Tibial nerve (tissue), 4 donors: ENCODE data around the gene GNL1. TPM values are rescaled to one million over a fixed set of nuclear protein-coding genes. Genes with fewer than 3 reads are reported as not detected.

Source experiments
- DNase-seq, 2 donors: peaks; one replicate each; pipeline ENCODE4 v3.0.0-alpha.2; 2019; ENCODE audit warnings: low spot score in 2 of 2
- H3K27ac ChIP-seq, 4 donors: fragments of 200-600 bp; sonication (generic) in 3 of 4; one replicate each; pipeline ENCODE4 v1.5.1; 2017 to 2019; ENCODE audit warnings: mild to moderate bottlenecking in 1 of 4
- H3K27me3 ChIP-seq, 2 donors: fragments of 200-600 bp; sonication (generic) in 1 of 2; one replicate each; pipeline versions ENCODE4 v1.5.1 to v1.6.0; 2017 to 2019
- H3K36me3 ChIP-seq, 3 donors: fragments of 200-600 bp; sonication (generic); one replicate each; pipeline ENCODE4 v1.5.1; 2018 to 2019
- H3K4me1 ChIP-seq, 4 donors: fragments of 200-600 bp; sonication (generic) in 3 of 4; one replicate each; pipeline ENCODE4 v1.5.1; 2017 to 2019
- H3K4me3 ChIP-seq, 4 donors: fragments of 200-600 bp; sonication (generic) in 3 of 4; one replicate each; pipeline ENCODE4 v1.5.1; 2017 to 2019; ENCODE audit warnings: mild to moderate bottlenecking in 1 of 4, moderate library complexity in 1 of 4
- H3K9me3 ChIP-seq, 4 donors: fragments of 200-600 bp; sonication (generic) in 3 of 4; one replicate each; pipeline ENCODE4 v1.5.1; 2017 to 2019
- EP300 ChIP-seq, 2 donors: sonication (generic); formaldehyde crosslinking; IDR thresholded peaks; one replicate each; pipeline ENCODE4 v1.6.1; 2017; ENCODE audit warnings: antibody characterized with exemption in 2 of 2, mild to moderate bottlenecking in 1 of 2
- POLR2A ChIP-seq, 2 donors: fragments of 450-650 bp; IDR thresholded peaks; one replicate each; pipeline ENCODE4 v1.6.1; 2017; ENCODE audit warnings: antibody characterized with exemption in 2 of 2, mild to moderate bottlenecking in 2 of 2, moderate library complexity in 2 of 2
- WGBS, 2 donors: methylation state at CpG; one replicate each; pipeline ENCODE4 v1.1.5; 2018; 5-methylcytosine and 5-hydroxymethylcytosine counted together
- total RNA-seq, 4 donors: library from RNA; depleted of rRNA; stranded (reverse); fragments of >200 nt; gene quantifications; one replicate each; pipeline ENCODE4 v1.1.0, GENCODE V29; 2016
- TF ChIP-seq, protein P1 (sequence below), 5 experiments: fragments of 200-600 bp in 3 of 5; fragments of 450-650 bp in 2 of 5; sonication (generic) in 3 of 5; IDR thresholded peaks; one replicate each; pipeline ENCODE4 v1.5.1; 2016 to 2019; ENCODE audit warnings: antibody characterized with exemption in 5 of 5, mild to moderate bottlenecking in 3 of 5, moderate library complexity in 2 of 5

Gene GNL1
- total RNA-seq, 4 donors from 2014 or later = 38.1 to 45.2 (median 44.3) TPM

DNA sequence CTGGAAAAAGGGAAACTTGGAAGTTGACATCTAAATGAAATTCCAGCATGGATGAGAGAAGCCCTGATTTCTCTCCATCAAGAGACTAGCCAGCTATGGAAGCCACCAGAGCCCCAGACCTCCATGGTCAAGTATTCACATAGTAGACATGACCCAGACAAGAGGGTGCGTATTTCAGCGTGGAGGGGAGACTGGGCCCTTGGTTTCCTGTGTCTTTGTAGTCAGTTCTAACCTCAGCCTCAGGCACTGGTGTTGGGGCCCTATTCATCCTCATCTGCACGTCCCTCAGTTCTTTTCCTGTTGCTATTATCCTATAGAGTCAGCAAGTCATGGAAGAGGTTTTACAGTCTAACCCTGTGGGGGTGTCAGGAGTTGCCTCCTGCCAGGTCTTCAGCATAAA, 12.5 kb downstream of the GNL1 start:
- Histone ChIP-seq H3K27ac (no peak overlapping the region), H3K4me1 (peaks cover 0 to 21% (median 0%) of the 10 kb centered on the region in 4 donors), H3K36me3 (peaks cover 0 to 36% (median 0%) of the 10 kb centered on the region in 3 donors), H3K4me3 (no peak overlapping the region), H3K9me3 (no peaks in the 10 kb centered on the region), H3K27me3 (no peaks in the 10 kb centered on the region)
- no peak for DNase-seq
- TF ChIP-seq POLR2A (IDR thresholded peaks at IDR 0.05) (no peak), EP300 (IDR thresholded peaks at IDR 0.05) (no peak)
- TF ChIP-seq, protein P1, sequence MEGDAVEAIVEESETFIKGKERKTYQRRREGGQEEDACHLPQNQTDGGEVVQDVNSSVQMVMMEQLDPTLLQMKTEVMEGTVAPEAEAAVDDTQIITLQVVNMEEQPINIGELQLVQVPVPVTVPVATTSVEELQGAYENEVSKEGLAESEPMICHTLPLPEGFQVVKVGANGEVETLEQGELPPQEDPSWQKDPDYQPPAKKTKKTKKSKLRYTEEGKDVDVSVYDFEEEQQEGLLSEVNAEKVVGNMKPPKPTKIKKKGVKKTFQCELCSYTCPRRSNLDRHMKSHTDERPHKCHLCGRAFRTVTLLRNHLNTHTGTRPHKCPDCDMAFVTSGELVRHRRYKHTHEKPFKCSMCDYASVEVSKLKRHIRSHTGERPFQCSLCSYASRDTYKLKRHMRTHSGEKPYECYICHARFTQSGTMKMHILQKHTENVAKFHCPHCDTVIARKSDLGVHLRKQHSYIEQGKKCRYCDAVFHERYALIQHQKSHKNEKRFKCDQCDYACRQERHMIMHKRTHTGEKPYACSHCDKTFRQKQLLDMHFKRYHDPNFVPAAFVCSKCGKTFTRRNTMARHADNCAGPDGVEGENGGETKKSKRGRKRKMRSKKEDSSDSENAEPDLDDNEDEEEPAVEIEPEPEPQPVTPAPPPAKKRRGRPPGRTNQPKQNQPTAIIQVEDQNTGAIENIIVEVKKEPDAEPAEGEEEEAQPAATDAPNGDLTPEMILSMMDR (IDR thresholded peaks at IDR 0.05) = no peak
- 77 to 87% methylated on average over 3 of the region's 3 CpGs for WGBS, 2 donors

DNA sequence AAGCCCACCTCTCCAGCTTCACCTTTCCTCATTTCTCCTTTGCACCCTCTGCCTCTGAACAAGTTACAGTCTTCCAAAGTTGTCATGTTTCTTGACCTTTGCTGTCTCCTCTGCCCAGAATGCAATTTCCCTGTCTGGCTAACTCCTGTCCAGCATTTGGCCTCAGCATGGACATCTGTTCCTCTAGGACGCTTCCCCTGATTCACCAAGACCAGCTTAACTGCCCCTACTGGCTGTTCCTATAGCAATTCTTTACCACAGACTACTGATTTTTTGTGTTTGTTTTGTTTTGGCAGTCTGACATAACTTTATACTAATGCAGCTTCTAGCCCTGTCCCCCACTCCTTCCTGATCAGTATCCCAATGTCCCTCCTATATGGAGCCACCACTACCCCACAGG, 13.4 kb downstream of the GNL1 start:
- DNase-seq = no peak
- H3K4me3 ChIP-seq = no peak overlapping the region
- 67 to 75% methylated on average over 1 of the region's 1 CpG for WGBS, 2 donors
- H3K27ac ChIP-seq = peak overlapping the region in 2 of 4 donors; percentile 11 to 32
- no peaks in the 10 kb centered on the region for H3K9me3 ChIP-seq
- H3K36me3 ChIP-seq = peaks cover 0 to 27% (median 0%) of the 10 kb centered on the region in 3 donors
- no peaks in the 10 kb centered on the region for H3K27me3 ChIP-seq
- no peak for TF ChIP-seq POLR2A (IDR thresholded peaks at IDR 0.05)
- no peak for TF ChIP-seq EP300 (IDR thresholded peaks at IDR 0.05)
- TF ChIP-seq, protein P1 (IDR thresholded peaks at IDR 0.05) = no peak
- peaks cover 0 to 21% (median 0%) of the 10 kb centered on the region in 4 donors for H3K4me1 ChIP-seq

DNA sequence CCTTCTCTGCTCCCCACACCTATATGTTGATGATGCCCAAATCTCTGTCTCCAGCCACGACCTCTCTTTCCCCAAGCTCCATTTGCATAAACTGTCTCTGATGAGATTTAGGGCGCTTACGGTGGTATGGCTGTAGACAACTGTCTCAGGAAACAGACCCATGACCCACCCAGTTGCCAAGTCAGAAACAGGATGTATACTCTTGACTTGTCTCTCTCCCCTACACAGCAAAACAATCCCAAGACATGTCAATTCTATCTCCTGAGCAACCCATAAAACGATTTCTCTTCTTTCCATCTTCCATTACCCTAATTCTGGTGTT, 13.9 kb downstream of the GNL1 start:
- no peak for DNase-seq
- H3K4me3 ChIP-seq = no peak overlapping the region
- H3K27me3 ChIP-seq = no peaks in the 10 kb centered on the region
- peaks cover 0 to 21% (median 0%) of the 10 kb centered on the region in 4 donors for H3K4me1 ChIP-seq
- H3K9me3 ChIP-seq = no peaks in the 10 kb centered on the region
- 25 to 31% methylated on average over 4 of the region's 4 CpGs for WGBS, 2 donors
- H3K27ac ChIP-seq = peak overlapping the region in 2 of 4 donors; percentile 11 to 36
- TF ChIP-seq, protein P1 (IDR thresholded peaks at IDR 0.05) = no peak
- TF ChIP-seq POLR2A (IDR thresholded peaks at IDR 0.05) = no peak
- no peak for TF ChIP-seq EP300 (IDR thresholded peaks at IDR 0.05)
- peaks cover 0 to 21% (median 0%) of the 10 kb centered on the region in 3 donors for H3K36me3 ChIP-seq

DNA sequence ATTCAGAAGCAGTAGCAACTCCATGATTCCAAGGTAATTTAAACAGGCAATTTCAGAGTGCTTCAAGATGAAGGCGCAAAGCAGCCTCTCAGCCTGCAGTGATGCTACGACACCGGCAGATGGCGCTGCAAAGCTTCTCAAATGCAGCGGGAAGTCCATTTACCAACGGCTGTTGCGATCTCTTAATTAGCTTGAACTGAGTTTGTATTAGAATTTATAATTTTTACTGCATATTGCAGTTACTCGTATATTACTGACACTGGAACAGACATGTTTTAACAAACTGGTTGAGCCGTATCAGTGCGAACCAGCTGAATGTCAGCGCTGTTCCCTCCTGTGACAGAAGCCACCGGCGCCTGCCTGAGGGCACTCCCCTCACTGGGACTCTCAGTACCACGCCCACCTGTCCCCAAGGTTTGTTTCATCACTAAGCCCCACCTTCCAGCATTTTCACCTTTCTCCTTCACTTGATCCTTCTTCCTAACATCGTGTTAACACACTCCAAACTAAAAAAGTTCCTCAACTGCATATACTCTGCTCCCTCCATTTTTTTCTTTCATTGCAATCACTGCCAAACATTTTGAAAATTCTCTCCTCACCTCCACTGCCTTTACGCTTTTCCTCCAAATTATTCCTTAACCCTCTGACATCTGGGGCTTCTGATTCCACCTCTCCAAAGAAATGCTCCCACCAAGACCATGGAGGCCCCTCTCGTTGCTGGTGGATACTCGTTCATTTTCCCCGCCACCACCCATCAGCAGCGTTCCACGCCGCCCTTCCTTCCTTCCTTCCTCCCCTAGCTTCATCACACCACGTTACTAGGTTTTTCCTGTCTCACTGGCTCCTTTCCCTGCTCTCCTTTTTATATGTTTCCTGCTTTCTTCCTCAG, 14.5 kb downstream of the GNL1 start:
- Histone ChIP-seq H3K4me3 (peak overlapping the region in 2 of 4 donors; percentile 17 to 33), H3K27ac (peak overlapping the region in 2 of 4 donors; percentile 23 to 36), H3K36me3 (peaks cover 0 to 15% (median 0%) of the 10 kb centered on the region in 3 donors), H3K27me3 (no peaks in the 10 kb centered on the region), H3K4me1 (peaks cover 0 to 21% (median 0%) of the 10 kb centered on the region in 4 donors), H3K9me3 (no peaks in the 10 kb centered on the region)
- TF ChIP-seq EP300 (IDR thresholded peaks at IDR 0.05) (no peak), POLR2A (IDR thresholded peaks at IDR 0.05) (no peak)
- TF ChIP-seq, protein P1 (IDR thresholded peaks at IDR 0.05) = peak; percentile 80 to 97 (median 96)
- WGBS, 2 donors = 14 to 15% methylated on average over 23 of the region's 23 CpGs
- DNase-seq = peak; percentile 56 to 81

DNA sequence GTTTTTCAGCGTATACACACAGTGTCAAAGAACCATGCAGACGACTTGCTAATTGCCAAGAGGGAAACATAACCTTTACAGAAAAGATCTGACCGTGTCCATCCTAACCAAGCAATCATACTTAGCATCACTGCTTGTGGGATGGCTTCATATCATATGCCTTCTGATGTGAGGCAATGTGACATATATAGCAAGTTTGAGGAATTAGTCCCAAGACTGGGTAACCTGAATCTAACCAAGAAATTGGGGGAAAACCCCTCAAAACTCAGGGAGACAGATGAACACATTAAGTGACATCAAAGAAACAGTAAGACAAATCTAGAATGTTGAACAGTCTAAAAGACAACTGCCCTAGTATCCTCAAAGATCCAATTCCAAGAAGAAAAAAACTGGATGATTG, 18.4 kb downstream of the GNL1 start:
- Histone ChIP-seq H3K36me3 (no peaks in the 10 kb centered on the region), H3K4me3 (no peak overlapping the region), H3K9me3 (no peaks in the 10 kb centered on the region), H3K4me1 (peaks cover 0 to 13% (median 0%) of the 10 kb centered on the region in 4 donors), H3K27me3 (no peaks in the 10 kb centered on the region), H3K27ac (no peak overlapping the region)
- TF ChIP-seq EP300 (IDR thresholded peaks at IDR 0.05) = no peak
- no peak for TF ChIP-seq POLR2A (IDR thresholded peaks at IDR 0.05)
- TF ChIP-seq, protein P1 (IDR thresholded peaks at IDR 0.05) = no peak
- DNase-seq = no peak
- 75 to 77% methylated on average over 3 of the region's 3 CpGs for WGBS, 2 donors
